Liver (tissue), 9 donors: ENCODE data around the gene IQCF6. TPM values are rescaled to one million over a fixed set of nuclear protein-coding genes. Genes with fewer than 3 reads are reported as not detected.

Experiments used
- DNase-seq: peaks from one replicate; pipeline ENCODE4 v3.0.0-alpha.2; 2017; ENCODE audit warnings: low spot score
- H3K27ac ChIP-seq, 2 donors: one replicate each; pipeline ENCODE4 v1.7.0; 2013; ENCODE audit warnings: inconsistent platforms in 2 of 2, low read length in 2 of 2, control low read depth in 1 of 2, low read depth in 1 of 2, mild to moderate bottlenecking in 1 of 2
- H3K27me3 ChIP-seq, 4 donors: one replicate each; pipeline versions ENCODE4 v1.6.1 to v1.7.0; 2013; ENCODE audit warnings: low read length in 3 of 4, inconsistent platforms in 1 of 4, mild to moderate bottlenecking in 1 of 4, moderate library complexity in 1 of 4; ENCODE audit not compliant: control insufficient read depth in 4 of 4, insufficient read depth in 4 of 4
- H3K36me3 ChIP-seq, 4 donors: one replicate each; pipeline versions ENCODE4 v1.6.1 to v1.7.0; 2013; ENCODE audit warnings: low read length in 3 of 4, mild to moderate bottlenecking in 3 of 4, low read depth in 1 of 4, moderate library complexity in 1 of 4; ENCODE audit not compliant: control insufficient read depth in 4 of 4, insufficient read depth in 3 of 4
- H3K4me1 ChIP-seq, 4 donors: one replicate each; pipeline versions ENCODE4 v1.6.1 to v1.7.0; 2013; ENCODE audit warnings: low read length in 3 of 4, mild to moderate bottlenecking in 3 of 4, moderate library complexity in 1 of 4; ENCODE audit not compliant: control insufficient read depth in 4 of 4, insufficient read depth in 4 of 4
- H3K4me3 ChIP-seq, 3 donors: one replicate each; pipeline versions ENCODE4 v1.6.1 to v1.7.0; 2013; ENCODE audit warnings: low read length in 3 of 3, control low read depth in 1 of 3, low read depth in 1 of 3, mild to moderate bottlenecking in 1 of 3
- H3K9ac ChIP-seq, 2 donors: one replicate each; pipeline ENCODE4 v1.7.0; 2013; ENCODE audit warnings: low read length in 2 of 2, mild to moderate bottlenecking in 2 of 2, moderate library complexity in 2 of 2, control low read depth in 1 of 2, low read depth in 1 of 2
- H3K9me3 ChIP-seq, 4 donors: one replicate each; pipeline versions ENCODE4 v1.6.1 to v1.7.0; 2013; ENCODE audit warnings: low read length in 3 of 4; ENCODE audit not compliant: control insufficient read depth in 4 of 4
- ATF3 ChIP-seq: IDR thresholded peaks from 2 replicates; pipeline ENCODE4 v1.6.1; 2016; ENCODE audit warnings: antibody characterized with exemption
- EGR1 ChIP-seq, 2 donors: IDR thresholded peaks; 2 replicates each; pipeline ENCODE4 v1.6.1; 2016 to 2018; ENCODE audit warnings: antibody characterized with exemption in 2 of 2, low read depth in 2 of 2
- FOXA1 ChIP-seq: IDR thresholded peaks from 2 replicates; pipeline ENCODE4 v1.6.1; 2016; ENCODE audit warnings: antibody characterized with exemption
- GABPA ChIP-seq, 2 donors: IDR thresholded peaks in 1 of 2; conservative IDR thresholded peaks in 1 of 2; 2 replicates each; pipeline ENCODE4 v1.6.1; 2016; ENCODE audit warnings: antibody characterized with exemption in 2 of 2, mild to moderate bottlenecking in 1 of 2, moderate library complexity in 1 of 2
- HNF4A ChIP-seq, 2 donors: conservative IDR thresholded peaks; 2 replicates each; pipeline ENCODE4 v1.6.1; 2016; ENCODE audit warnings: antibody characterized with exemption in 2 of 2, mild to moderate bottlenecking in 2 of 2
- HNF4G ChIP-seq: IDR thresholded peaks from 2 replicates; pipeline ENCODE4 v1.6.1; 2016; ENCODE audit warnings: antibody characterized with exemption
- JUND ChIP-seq, 2 donors: IDR thresholded peaks; 2 replicates each; pipeline ENCODE4 v1.6.1; 2016; ENCODE audit warnings: antibody characterized with exemption in 2 of 2
- MAX ChIP-seq: IDR thresholded peaks from 2 replicates; pipeline ENCODE4 v1.6.1; 2016; ENCODE audit warnings: antibody characterized with exemption
- NR2F2 ChIP-seq: IDR thresholded peaks from 2 replicates; pipeline ENCODE4 v1.6.1; 2016; ENCODE audit warnings: antibody characterized with exemption
- RAD21 ChIP-seq, 2 donors: IDR thresholded peaks; 2 replicates each; pipeline ENCODE4 v1.6.1; 2016; ENCODE audit warnings: antibody characterized with exemption in 2 of 2, mild to moderate bottlenecking in 2 of 2
- REST ChIP-seq: IDR thresholded peaks from 2 replicates; pipeline ENCODE4 v1.6.1; 2016; ENCODE audit warnings: antibody characterized with exemption, mild to moderate bottlenecking
- TAF1 ChIP-seq: conservative IDR thresholded peaks from 2 replicates; pipeline ENCODE4 v1.6.1; 2016; ENCODE audit warnings: antibody characterized with exemption, mild to moderate bottlenecking
- YY1 ChIP-seq: IDR thresholded peaks from 2 replicates; pipeline ENCODE4 v1.6.1; 2016; ENCODE audit warnings: antibody characterized with exemption, mild to moderate bottlenecking
- ZBTB33 ChIP-seq: IDR thresholded peaks from 2 replicates; pipeline ENCODE4 v1.6.1; 2016; ENCODE audit warnings: antibody characterized with exemption
- WGBS: extraction: QIAGEN DNeasy Blood & Tissue Kit; methylation state at CpG from one replicate; pipeline ENCODE4 v1.1.7; 2013; 5-methylcytosine and 5-hydroxymethylcytosine counted together
- polyA plus RNA-seq, 2 donors: library from polyadenylated mRNA; stranded (reverse) in 1 of 2; unstranded in 1 of 2; fragments of 200-250 nt in 1 of 2; fragments of >200 nt in 1 of 2; fragmentation: Nextera tagmentation in 1 of 2; extraction: Ambion mirVana in 1 of 2; gene quantifications; one replicate each; pipeline versions ENCODE4 v1.2.1 to v1.2.3, GENCODE V29; 2013 to 2015
- total RNA-seq, 2 donors: library from RNA; depleted of rRNA; stranded (reverse); fragments of >200 nt; gene quantifications; one replicate each; pipeline ENCODE4 v1.2.3, GENCODE V29; 2014
- donor health status: healthy.
- donor health status: healthy.
- donor health status: healthy.
- donor health status: healthy.
- donor health status: healthy.

Gene IQCF6
- total and polyA plus RNA-seq, 4 donors = not detected

GRCh38 chr3:51814034-51814433 lies 35.0 kb upstream of the IQCF6 start:
- Histone ChIP-seq H3K36me3 (no peaks in the 10 kb centered on the region), H3K9me3 (peaks cover 0 to 4% (median 3%) of the 10 kb centered on the region in 4 donors), H3K4me3 (no peak overlapping the region), H3K27ac (no peak overlapping the region), H3K27me3 (no peaks in the 10 kb centered on the region), H3K4me1 (no peaks in the 10 kb centered on the region), H3K9ac (no peak overlapping the region)
- TF ChIP-seq YY1 = no peak
- no peak for DNase-seq
- whole genome bisulfite sequencing = 90% methylated on average over 3 of the region's 3 CpGs

GRCh38 chr3:51813539-51813938 lies 34.5 kb upstream of the IQCF6 start:
- Histone ChIP-seq H3K36me3 (no peaks in the 10 kb centered on the region), H3K9me3 (peaks cover 0 to 4% (median 3%) of the 10 kb centered on the region in 4 donors), H3K4me1 (no peaks in the 10 kb centered on the region), H3K4me3 (no peak overlapping the region), H3K27ac (no peak overlapping the region), H3K9ac (no peak overlapping the region), H3K27me3 (no peaks in the 10 kb centered on the region)
- WGBS = 52% methylated on average over 6 of the region's 6 CpGs
- no peak for TF ChIP-seq MAX
- TF ChIP-seq TAF1 = no peak
- no peak for TF ChIP-seq HNF4G
- no peak for TF ChIP-seq REST
- no peak for TF ChIP-seq ZBTB33
- no peak for TF ChIP-seq HNF4A (conservative IDR thresholded peaks at IDR 0.05)
- no peak for TF ChIP-seq GABPA (IDR thresholded peaks at IDR 0.05 in 1 of 2, conservative IDR thresholded peaks at IDR 0.05 in 1 of 2)
- TF ChIP-seq FOXA1 = no peak
- no peak for TF ChIP-seq RAD21 (IDR thresholded peaks at IDR 0.05)
- TF ChIP-seq NR2F2 = no peak
- no peak for TF ChIP-seq EGR1 (IDR thresholded peaks at IDR 0.05; ENCODE audit: low read depth in 2 of 2)
- DNase-seq = no peak

GRCh38 chr3:51808934-51809333 lies 29.9 kb upstream of the IQCF6 start:
- no peak for DNase-seq
- no peak overlapping the region for H3K4me3 ChIP-seq
- TF ChIP-seq MAX = no peak
- no peak for TF ChIP-seq FOXA1
- TF ChIP-seq JUND (IDR thresholded peaks at IDR 0.05) = no peak
- no peak for TF ChIP-seq ATF3
- TF ChIP-seq EGR1 (IDR thresholded peaks at IDR 0.05; ENCODE audit: low read depth in 2 of 2) = no peak
- no peak for TF ChIP-seq HNF4A (conservative IDR thresholded peaks at IDR 0.05)
- 76% methylated on average over 5 of the region's 5 CpGs for WGBS
- H3K27me3 ChIP-seq = no peaks in the 10 kb centered on the region
- no peak overlapping the region for H3K9ac ChIP-seq
- no peaks in the 10 kb centered on the region for H3K4me1 ChIP-seq
- no peaks in the 10 kb centered on the region for H3K9me3 ChIP-seq
- no peaks in the 10 kb centered on the region for H3K36me3 ChIP-seq
- H3K27ac ChIP-seq = no peak overlapping the region
